ENCODE data around the gene GLIS1. TPM values are rescaled to one million over a fixed set of nuclear protein-coding genes. Genes with fewer than 3 reads are reported as not detected.

GLIS1 gene
- total and polyA plus RNA-seq, 2 donors (not counting 3 experiments of a cell fraction or from before 2014, with no cell fraction given), result not detected

GRCh38 chr1:53559854-53560580 is 178.9 kb downstream of the GLIS1 start:
- H3K4me2 ChIP-seq (ENCODE audit: insufficient read depth, low read length), result no peak overlapping the region
- no peaks in the 10 kb centered on the region for H3K9me3 ChIP-seq (replicated peaks; ENCODE audit: control insufficient read depth, insufficient read depth, low read length)
- peaks cover 4 to 19% of the 10 kb centered on the region in 2 experiments for H3K27me3 ChIP-seq (ENCODE audit: control insufficient read depth in 2 of 2, insufficient read depth in 2 of 2, low read length in 2 of 2)
- H3K79me2 ChIP-seq (ENCODE audit: control insufficient read depth, insufficient read depth, low read length), result no peaks in the 10 kb centered on the region
- TF ChIP-seq MYC (IDR thresholded peaks at IDR 0.05; ENCODE audit: low read depth, low read length) (no peak), POLR2AphosphoS5 (IDR thresholded peaks at IDR 0.05; ENCODE audit: insufficient read depth, low read depth, low read length) (no peak), CTCF (IDR thresholded peaks at IDR 0.05; ENCODE audit: extremely low read depth in 1 of 2, insufficient read depth in 1 of 2, low read depth in 1 of 2, low read length in 2 of 2) (no peak), EZH2 (IDR thresholded peaks at IDR 0.05; ENCODE audit: borderline replicate concordance, low read depth, low read length, severe bottlenecking) (no peak), GATA2 (IDR thresholded peaks at IDR 0.05; ENCODE audit: insufficient read depth, insufficient read length, low read depth, low read length) (no peak), POLR2A (IDR thresholded peaks at IDR 0.05; ENCODE audit: low read depth, low read length) (no peak), FOS (IDR thresholded peaks at IDR 0.05; ENCODE audit: borderline replicate concordance, insufficient read depth, low read length) (no peak), JUN (IDR thresholded peaks at IDR 0.05; ENCODE audit: borderline replicate concordance, insufficient read depth, insufficient read length, low read depth) (no peak)
- TF ChIP-seq, protein P1, sequence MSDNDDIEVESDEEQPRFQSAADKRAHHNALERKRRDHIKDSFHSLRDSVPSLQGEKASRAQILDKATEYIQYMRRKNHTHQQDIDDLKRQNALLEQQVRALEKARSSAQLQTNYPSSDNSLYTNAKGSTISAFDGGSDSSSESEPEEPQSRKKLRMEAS (IDR thresholded peaks at IDR 0.05; ENCODE audit: insufficient read depth, insufficient read length), result no peak
- BruUV-seq (replicated peaks), result no TSS peak
- H2AFZ ChIP-seq (ENCODE audit: low read depth, low read length), result no peak overlapping the region
- no peaks in the 10 kb centered on the region for H4K20me1 ChIP-seq (replicated peaks; ENCODE audit: control insufficient read depth, extremely low read depth, insufficient read depth, low read length)
- ChIA-PET POLR2A (no interaction called here), CTCF (no interaction called here)
- dilution Hi-C loops (cut with MboI; ENCODE audit: extremely low pct_ligation_motif_present, low sequenced_read_pairs) (no loop called here), intact Hi-C loops (cut with micrococcal nuclease) (no loop called here)
- FAIRE-seq (no peak), DNase-seq (ENCODE audit: low read depth, low spot score) (no peak)
- H3K4me3 ChIP-seq (replicated peaks in 1 of 3; ENCODE audit: insufficient read depth in 1 of 3, low read depth in 1 of 3, low read length in 3 of 3), result no peak overlapping the region
- no peaks in the 10 kb centered on the region for H3K36me3 ChIP-seq (ENCODE audit: control insufficient read depth in 2 of 2, extremely low read depth in 1 of 2, insufficient read depth in 2 of 2, low read length in 2 of 2)
- H3K9me1 ChIP-seq (replicated peaks; ENCODE audit: control insufficient read depth, extremely low read depth, insufficient read depth, low read length), result no peaks in the 10 kb centered on the region
- H3K9ac ChIP-seq (replicated peaks; ENCODE audit: extremely low read depth, insufficient read depth, low read length), result no peak overlapping the region
- no peak overlapping the region for H3K27ac ChIP-seq (ENCODE audit: insufficient read depth, low read depth, low read length)
- H3K4me1 ChIP-seq (ENCODE audit: control insufficient read depth, extremely low read depth, insufficient read depth, low read length), result no peaks in the 10 kb centered on the region
